ENCODE results near the gene KCNK4.

DNA sequence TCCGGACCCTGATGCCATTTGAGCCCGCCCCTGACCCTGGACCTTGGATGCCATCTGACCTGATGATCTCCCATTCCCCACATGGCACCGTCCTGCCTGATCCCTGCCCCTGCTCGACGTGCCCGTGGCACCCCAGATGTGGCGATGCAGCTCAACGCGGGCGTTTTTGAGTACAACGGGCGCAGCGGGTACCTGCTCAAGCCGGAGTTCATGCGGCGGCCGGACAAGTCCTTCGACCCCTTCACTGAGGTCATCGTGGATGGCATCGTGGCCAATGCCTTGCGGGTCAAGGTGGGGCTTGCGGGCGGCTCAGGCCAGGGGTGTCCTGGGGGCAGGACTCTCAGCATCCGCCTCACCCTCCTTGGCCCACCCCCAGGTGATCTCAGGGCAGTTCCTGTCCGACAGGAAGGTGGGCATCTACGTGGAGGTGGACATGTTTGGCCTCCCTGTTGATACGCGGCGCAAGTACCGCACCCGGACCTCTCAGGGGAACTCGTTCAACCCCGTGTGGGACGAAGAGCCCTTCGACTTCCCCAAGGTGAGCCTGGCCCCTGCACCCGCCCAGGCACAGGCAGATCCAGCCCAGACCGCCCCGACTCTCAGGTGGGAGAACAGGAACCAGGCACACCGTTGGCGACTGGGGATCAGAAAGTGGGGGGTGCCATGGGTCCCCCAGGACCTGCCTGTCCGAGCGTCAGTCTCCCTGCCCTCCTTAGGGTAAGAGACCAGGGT, 28.7 kb upstream of the KCNK4 start:
- TF ChIP-seq, protein P1, sequence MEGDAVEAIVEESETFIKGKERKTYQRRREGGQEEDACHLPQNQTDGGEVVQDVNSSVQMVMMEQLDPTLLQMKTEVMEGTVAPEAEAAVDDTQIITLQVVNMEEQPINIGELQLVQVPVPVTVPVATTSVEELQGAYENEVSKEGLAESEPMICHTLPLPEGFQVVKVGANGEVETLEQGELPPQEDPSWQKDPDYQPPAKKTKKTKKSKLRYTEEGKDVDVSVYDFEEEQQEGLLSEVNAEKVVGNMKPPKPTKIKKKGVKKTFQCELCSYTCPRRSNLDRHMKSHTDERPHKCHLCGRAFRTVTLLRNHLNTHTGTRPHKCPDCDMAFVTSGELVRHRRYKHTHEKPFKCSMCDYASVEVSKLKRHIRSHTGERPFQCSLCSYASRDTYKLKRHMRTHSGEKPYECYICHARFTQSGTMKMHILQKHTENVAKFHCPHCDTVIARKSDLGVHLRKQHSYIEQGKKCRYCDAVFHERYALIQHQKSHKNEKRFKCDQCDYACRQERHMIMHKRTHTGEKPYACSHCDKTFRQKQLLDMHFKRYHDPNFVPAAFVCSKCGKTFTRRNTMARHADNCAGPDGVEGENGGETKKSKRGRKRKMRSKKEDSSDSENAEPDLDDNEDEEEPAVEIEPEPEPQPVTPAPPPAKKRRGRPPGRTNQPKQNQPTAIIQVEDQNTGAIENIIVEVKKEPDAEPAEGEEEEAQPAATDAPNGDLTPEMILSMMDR (conservative IDR thresholded peaks at IDR 0.05; ENCODE audit: low read depth, low read length): no peak
- no peak for TF ChIP-seq EZH2 (IDR thresholded peaks at IDR 0.05; ENCODE audit: borderline replicate concordance, low read depth, low read length, poor library complexity, severe bottlenecking)

All from A673 (cell line).